C4-2B (cell line): ENCODE data around the gene RAPGEF4.

Experiments used
- CTCF ChIP-seq: fragments of 450-650 bp; conservative IDR thresholded peaks from 2 replicates; pipeline ENCODE4 v1.5.1; 2017; ENCODE audit warnings: mild to moderate bottlenecking
- ZFX ChIP-seq: fragments of 450-650 bp; IDR thresholded peaks from 2 replicates; pipeline ENCODE4 v1.6.1; 2017

- no peak for TF ChIP-seq CTCF
- no peak for TF ChIP-seq ZFX
These were observed 37.0 kb downstream of the RAPGEF4 start for GRCh38 chr2:172772633-172773032.
